GM10266 (cell line): ENCODE measurements around the gene TNPO1.
A peak's percentile ranks its signal among the peaks of the same experiment; 100 is the strongest.

ENCODE experiments used
- DNase-seq: peaks from one replicate; pipeline ENCODE4 v3.0.0; 2012; ENCODE audit errors: extremely low spot score
- TF ChIP-seq, protein P1 (sequence below): IDR thresholded peaks from 2 replicates; pipeline ENCODE4 v1.5.1; 2012; ENCODE audit warnings: mild to moderate bottlenecking, low read depth; ENCODE audit not compliant: control insufficient read depth, insufficient read depth; ENCODE audit errors: missing control alignments

Gene TNPO1

DNA sequence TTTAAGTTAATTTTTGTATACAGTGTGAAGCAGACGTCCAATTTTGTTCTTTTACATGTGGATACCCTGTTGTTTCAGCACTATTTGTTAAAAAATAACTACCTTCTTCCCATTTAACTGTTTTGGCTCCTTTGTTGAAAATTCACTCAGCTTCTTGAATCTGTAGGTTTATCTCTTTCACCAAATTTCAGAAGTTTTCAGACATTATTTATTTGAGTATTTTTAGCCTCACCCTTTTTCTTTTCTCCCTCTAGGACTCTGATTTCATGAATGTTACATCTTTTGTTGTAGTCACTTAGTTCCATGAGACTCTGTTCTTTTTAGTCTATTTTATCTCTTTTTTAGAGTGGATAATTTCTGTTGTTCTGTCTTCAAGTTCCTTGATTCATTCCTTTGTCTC lies 4.6 kb upstream of the TNPO1 start:
- DNase-seq = no peak
- TF ChIP-seq, protein P1, sequence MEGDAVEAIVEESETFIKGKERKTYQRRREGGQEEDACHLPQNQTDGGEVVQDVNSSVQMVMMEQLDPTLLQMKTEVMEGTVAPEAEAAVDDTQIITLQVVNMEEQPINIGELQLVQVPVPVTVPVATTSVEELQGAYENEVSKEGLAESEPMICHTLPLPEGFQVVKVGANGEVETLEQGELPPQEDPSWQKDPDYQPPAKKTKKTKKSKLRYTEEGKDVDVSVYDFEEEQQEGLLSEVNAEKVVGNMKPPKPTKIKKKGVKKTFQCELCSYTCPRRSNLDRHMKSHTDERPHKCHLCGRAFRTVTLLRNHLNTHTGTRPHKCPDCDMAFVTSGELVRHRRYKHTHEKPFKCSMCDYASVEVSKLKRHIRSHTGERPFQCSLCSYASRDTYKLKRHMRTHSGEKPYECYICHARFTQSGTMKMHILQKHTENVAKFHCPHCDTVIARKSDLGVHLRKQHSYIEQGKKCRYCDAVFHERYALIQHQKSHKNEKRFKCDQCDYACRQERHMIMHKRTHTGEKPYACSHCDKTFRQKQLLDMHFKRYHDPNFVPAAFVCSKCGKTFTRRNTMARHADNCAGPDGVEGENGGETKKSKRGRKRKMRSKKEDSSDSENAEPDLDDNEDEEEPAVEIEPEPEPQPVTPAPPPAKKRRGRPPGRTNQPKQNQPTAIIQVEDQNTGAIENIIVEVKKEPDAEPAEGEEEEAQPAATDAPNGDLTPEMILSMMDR = no peak

DNA sequence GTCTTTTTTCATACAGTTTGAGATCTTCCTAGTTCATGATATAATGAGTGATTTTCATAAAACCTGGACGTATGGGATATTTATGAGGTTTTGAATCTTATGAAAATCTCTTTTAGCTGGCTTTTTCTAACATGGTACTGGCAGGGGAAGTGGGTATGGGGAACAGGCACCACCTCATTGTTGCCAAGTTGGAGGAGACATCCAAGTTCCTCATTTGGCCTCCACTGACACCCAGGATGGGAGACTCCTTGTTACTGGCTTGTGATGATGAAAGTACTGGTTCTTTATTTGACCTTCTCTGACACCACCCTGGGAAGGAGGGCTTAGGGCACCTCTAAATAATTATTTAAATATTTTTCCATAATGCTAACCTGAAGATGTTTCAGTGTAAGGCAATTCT lies 4.0 kb upstream of the TNPO1 start:
- no peak for DNase-seq
- TF ChIP-seq, protein P1 = no peak

DNA sequence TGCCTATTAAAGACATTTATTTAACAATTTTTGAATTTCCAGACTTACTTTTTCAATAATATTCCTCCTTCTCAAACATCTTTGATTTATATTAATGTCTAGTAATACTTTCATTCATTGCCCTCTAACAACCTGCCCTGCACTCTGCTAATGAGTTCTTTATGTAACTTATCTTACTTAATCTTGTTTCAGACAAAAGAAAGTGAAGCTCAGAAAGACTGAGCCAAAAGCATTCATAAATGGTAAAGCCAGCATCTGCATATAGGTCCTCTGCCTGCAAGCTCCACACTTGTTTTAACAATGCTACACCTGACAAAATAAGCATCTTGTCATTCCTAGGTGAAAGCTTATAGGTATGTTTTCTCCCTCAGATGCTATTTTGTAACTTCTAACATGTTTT lies 2.4 kb upstream of the TNPO1 start:
- no peak for DNase-seq
- TF ChIP-seq, protein P1 = no peak

DNA sequence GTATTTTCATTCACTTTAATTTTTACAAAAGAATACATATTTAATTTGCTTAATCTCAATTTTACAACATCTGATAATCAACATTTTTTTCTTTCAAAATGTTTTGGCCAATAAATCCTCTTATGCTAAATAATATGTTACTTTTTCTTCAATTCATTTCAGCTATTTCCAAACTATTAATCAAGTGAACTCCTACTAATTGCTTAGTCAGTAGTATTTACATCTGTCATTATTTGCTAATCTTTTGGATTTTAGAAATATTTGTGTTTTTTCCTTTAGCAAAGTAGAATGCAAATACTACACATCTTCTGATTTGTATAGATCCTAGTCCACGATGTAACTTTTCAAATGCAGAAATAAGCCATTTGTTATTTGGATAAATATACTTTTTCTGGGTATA lies 1.6 kb upstream of the TNPO1 start:
- no peak for DNase-seq
- TF ChIP-seq, protein P1 = no peak

DNA sequence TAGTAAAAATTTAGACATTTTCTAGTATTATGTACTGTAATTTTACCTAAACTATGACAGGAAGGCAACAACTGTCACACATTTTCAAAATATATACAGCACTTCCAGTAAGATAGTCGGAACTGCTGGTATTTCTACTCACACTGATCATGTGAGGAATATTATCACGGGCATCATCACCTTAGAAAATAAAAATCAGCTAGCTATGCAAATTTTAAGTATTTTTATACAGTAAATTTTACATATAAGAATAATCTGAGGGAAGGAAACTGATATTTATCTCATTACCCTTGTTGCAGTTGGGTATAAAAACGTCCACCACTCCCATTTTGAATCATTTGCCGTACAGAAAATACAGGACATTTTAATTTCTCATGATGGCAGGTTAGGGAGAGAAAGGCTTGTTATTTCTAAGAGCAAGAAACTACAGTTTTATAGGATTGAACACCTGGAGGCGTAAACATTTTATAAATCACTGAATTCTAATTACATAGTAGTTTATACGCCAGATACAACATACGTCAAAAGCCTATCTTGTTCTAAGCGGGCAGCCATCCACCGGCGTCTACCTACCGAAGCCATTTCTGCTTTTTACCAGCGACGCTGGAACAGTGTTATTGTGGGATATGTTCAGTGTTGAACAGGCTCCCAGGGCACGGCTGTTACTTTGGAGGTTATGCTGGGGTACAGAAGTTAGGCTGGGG lies 729 bp upstream of the TNPO1 start:
- TF ChIP-seq, protein P1 = no peak
- no peak for DNase-seq

DNA sequence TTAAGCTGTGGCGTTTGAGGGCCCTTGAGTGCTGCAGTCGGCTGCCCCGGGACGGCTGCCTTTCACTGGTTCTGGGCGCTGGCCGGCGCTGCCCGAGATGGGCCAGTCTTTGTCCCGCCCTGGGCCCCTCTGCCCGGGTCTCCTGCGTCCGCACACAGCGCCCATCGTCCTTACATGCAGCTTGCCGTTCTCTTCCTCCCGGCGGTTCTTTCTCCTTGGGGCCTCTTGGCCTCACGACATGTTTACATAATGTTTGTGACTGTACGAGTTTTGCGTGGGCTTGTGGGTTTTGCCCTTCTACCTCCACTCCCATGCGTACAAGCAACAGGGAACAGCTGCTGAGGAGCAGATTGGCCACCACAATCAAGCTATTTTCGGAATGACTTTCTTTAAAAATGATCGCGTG lies 618 bp downstream of the TNPO1 start:
- DNase-seq = peak; percentile 61
- TF ChIP-seq, protein P1 = no peak

DNA sequence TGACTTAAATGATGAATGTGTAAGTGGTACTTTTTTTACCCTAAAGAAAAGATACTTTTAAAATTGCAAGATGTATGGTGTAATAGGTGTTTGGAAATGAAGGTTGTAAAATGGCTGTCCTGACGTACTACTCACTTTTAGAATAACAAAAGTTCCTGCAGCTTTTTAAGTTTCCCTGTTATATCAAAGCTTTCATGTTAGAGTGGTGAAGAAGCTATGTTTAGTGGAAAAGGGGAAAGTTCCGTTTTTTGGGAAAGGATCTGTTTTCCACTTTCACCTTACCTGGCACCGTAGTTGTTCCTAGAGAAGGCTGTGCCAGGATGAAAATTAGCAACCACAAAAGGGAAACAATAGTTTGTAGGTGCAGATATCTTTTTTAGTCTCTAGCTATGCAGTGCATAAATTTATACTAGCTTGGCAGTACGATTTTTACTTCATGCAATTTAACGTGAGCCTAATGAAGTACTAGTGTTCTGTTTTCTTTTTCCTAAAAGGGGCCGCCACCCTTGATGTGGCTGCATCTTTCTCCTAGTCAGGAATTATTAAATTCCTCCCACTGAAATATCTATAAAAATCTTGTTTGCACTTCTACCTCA lies 1.3 kb downstream of the TNPO1 start:
- DNase-seq = no peak
- TF ChIP-seq, protein P1 = no peak
